HepG2 (cell line): ENCODE results near the gene PLGRKT. TPM values are rescaled to one million over a fixed set of nuclear protein-coding genes. Genes with fewer than 3 reads are reported as not detected.

Experiments
- ATAC-seq: fragments of 200-7000 bp; cut with Tn5 transposase; 3 replicates; pipeline ENCODE4 v1.9.1; 2020; ENCODE audit warnings: mild to moderate bottlenecking, moderate library complexity
- BruUV-seq: library from RNA; stranded (reverse); fragments of 400-500 nt; replicated peaks from 2 replicates; lab custom pipeline; 2021; lab: Mats Ljungman, UMichigan
- CTCF ChIA-PET: fragments of 300-600 bp; formaldehyde crosslinking; extraction: SDS; loops from one replicate; lab custom pipeline; 2021; ENCODE audit warnings: low total read pairs, inconsistent platforms, low intra/inter-chr PET ratio; lab: Yijun Ruan, JAX
- POLR2A ChIA-PET: fragments of 350-600 bp; sonication (Branson Sonifier 250); formaldehyde crosslinking; loops from one replicate; lab custom pipeline; 2020; ENCODE audit warnings: antibody characterized with exemption, inconsistent platforms; lab: Yijun Ruan, JAX
- DNase-seq: peaks from one replicate; pipeline ENCODE4 v3.0.0-alpha.2; 2015; ENCODE audit warnings: low spot score
- FAIRE-seq: peaks from 3 replicates; lab custom pipeline; 2011; peaks lifted over from hg19 to GRCh38; lab: Jason Lieb, UNC
- H2AFZ ChIP-seq: one replicate; pipeline ENCODE4 v1.6.1; 2011; ENCODE audit warnings: low read length, inconsistent platforms
- H3K27ac ChIP-seq: fragments of 300-600 bp; 3 replicates; pipeline ENCODE4 v1.8.0; 2011; ENCODE audit warnings: mixed run types, mild to moderate bottlenecking, mixed read lengths, low read length, inconsistent platforms; ENCODE audit not compliant: insufficient read depth; ENCODE audit errors: extremely low read length
- H3K27me3 ChIP-seq, 2 experiments: fragments of 200-600 bp in 1 of 2; 2 replicates in 1 of 2; 3 replicates in 1 of 2; pipeline versions ENCODE4 v1.6.0 to v1.8.0; 2011; ENCODE audit warnings: low read length in 2 of 2, mild to moderate bottlenecking in 2 of 2, moderate library complexity in 2 of 2, inconsistent platforms in 1 of 2; ENCODE audit not compliant: insufficient read depth in 2 of 2, control insufficient read depth in 1 of 2
- H3K36me3 ChIP-seq, 2 experiments: fragments of 200-600 bp in 1 of 2; replicated peaks in 1 of 2; 2 replicates in 1 of 2; 3 replicates in 1 of 2; pipeline versions ENCODE4 v1.5.1 to v1.8.0; 2011; ENCODE audit warnings: low read length in 2 of 2, inconsistent platforms in 1 of 2; ENCODE audit not compliant: insufficient read depth in 2 of 2, control insufficient read depth in 1 of 2
- H3K4me1 ChIP-seq: 2 replicates; pipeline ENCODE4 v1.5.1; 2012; ENCODE audit warnings: low read length, inconsistent platforms; ENCODE audit not compliant: insufficient read depth
- H3K4me2 ChIP-seq: 2 replicates; pipeline ENCODE4 v1.6.0; 2011; ENCODE audit warnings: low read depth, low read length, inconsistent platforms
- H3K4me3 ChIP-seq, 3 experiments: fragments of 200-600 bp in 1 of 3; sonication (generic), shearing (Covaris generic) in 1 of 3; replicated peaks in 1 of 3; 2 replicates each; pipeline ENCODE4 v1.5.1; 2011 to 2016; ENCODE audit warnings: low read length in 3 of 3, inconsistent platforms in 2 of 3, low read depth in 2 of 3, mild to moderate bottlenecking in 2 of 3, control low read depth in 1 of 3, mixed read lengths in 1 of 3; ENCODE audit not compliant: insufficient read depth in 1 of 3
- H3K79me2 ChIP-seq: one replicate; pipeline ENCODE4 v1.6.1; 2011; ENCODE audit warnings: low read length, inconsistent platforms; ENCODE audit not compliant: insufficient read depth
- H3K9ac ChIP-seq: 2 replicates; pipeline ENCODE4 v1.6.0; 2011; ENCODE audit warnings: mild to moderate bottlenecking, low read depth, low read length, inconsistent platforms; ENCODE audit not compliant: insufficient read depth
- H3K9me3 ChIP-seq: 2 replicates; pipeline ENCODE4 v1.5.1; 2012; ENCODE audit warnings: mild to moderate bottlenecking, low read length
- H4K20me1 ChIP-seq: 2 replicates; pipeline ENCODE4 v1.6.0; 2011; ENCODE audit warnings: inconsistent platforms, mild to moderate bottlenecking, low read length, moderate library complexity; ENCODE audit not compliant: insufficient read depth
- ARID2 ChIP-seq: sonication (generic); formaldehyde crosslinking; IDR thresholded peaks from 2 replicates; pipeline ENCODE4 v1.8.1; 2022; ENCODE audit warnings: mild to moderate bottlenecking, missing genetic modification reagents, borderline replicate concordance
- FOSL2 ChIP-seq: sonication (generic); formaldehyde crosslinking; IDR thresholded peaks from 2 replicates; pipeline ENCODE4 v1.4.0; 2020; ENCODE audit warnings: missing genetic modification reagents
- GZF1 ChIP-seq: sonication (generic); formaldehyde crosslinking; IDR thresholded peaks from 2 replicates; pipeline ENCODE4 v1.5.1; 2020; ENCODE audit warnings: mild to moderate bottlenecking, missing genetic modification reagents
- HDAC2 ChIP-seq: sonication (generic); formaldehyde crosslinking; IDR thresholded peaks from 2 replicates; pipeline ENCODE4 v1.4.0; 2020; ENCODE audit warnings: missing genetic modification reagents
- NKX3-1 ChIP-seq: sonication (generic); formaldehyde crosslinking; IDR thresholded peaks from 2 replicates; pipeline ENCODE4 v1.5.0; 2020; ENCODE audit warnings: missing genetic modification reagents
- PLRG1 ChIP-seq: fragments of 450-650 bp; conservative IDR thresholded peaks from 2 replicates; pipeline ENCODE4 v1.6.1; 2016
- SRSF1 ChIP-seq: fragments of 200-400 bp; formaldehyde crosslinking; optimal IDR thresholded peaks from 2 replicates; pipeline ENCODE3; 2017; ENCODE audit warnings: mild to moderate bottlenecking, low read depth, low read length, moderate library complexity
- ZBTB1 ChIP-seq: sonication (generic); formaldehyde crosslinking; IDR thresholded peaks from 2 replicates; pipeline ENCODE4 v1.4.0; 2020; ENCODE audit warnings: missing genetic modification reagents, borderline replicate concordance
- ZBTB42 ChIP-seq: sonication (generic); formaldehyde crosslinking; IDR thresholded peaks from 2 replicates; pipeline ENCODE4 v1.5.0; 2020; ENCODE audit warnings: mild to moderate bottlenecking, missing genetic modification reagents
- ZNF18 ChIP-seq: sonication (generic); formaldehyde crosslinking; IDR thresholded peaks from 2 replicates; pipeline ENCODE4 v1.8.0; 2022; ENCODE audit warnings: mild to moderate bottlenecking, missing genetic modification reagents; ENCODE audit not compliant: insufficient replicate concordance
- ZNF460 ChIP-seq: sonication (generic); formaldehyde crosslinking; IDR thresholded peaks from 2 replicates; pipeline ENCODE4 v1.5.1; 2020; ENCODE audit warnings: missing genetic modification reagents, mild to moderate bottlenecking, borderline replicate concordance
- ZNF691 ChIP-seq: sonication (generic); formaldehyde crosslinking; IDR thresholded peaks from 2 replicates; pipeline ENCODE4 v1.4.0; 2020; ENCODE audit warnings: missing genetic modification reagents, low read depth, mild to moderate bottlenecking, borderline replicate concordance
- ZNF773 ChIP-seq: sonication (generic); formaldehyde crosslinking; IDR thresholded peaks from 2 replicates; pipeline ENCODE4 v1.4.0; 2020; ENCODE audit warnings: missing genetic modification reagents, borderline replicate concordance
- ZNF850 ChIP-seq: sonication (generic); formaldehyde crosslinking; conservative IDR thresholded peaks from 2 replicates; pipeline ENCODE4 v1.9.0; 2021; ENCODE audit warnings: mild to moderate bottlenecking, missing genetic modification reagents
- WGBS: methylation state at CpG from one replicate; pipeline ENCODE4 v1.1.6; 2017; ENCODE audit warnings: low lambda C conversion rate; 5-methylcytosine and 5-hydroxymethylcytosine counted together
- in situ Hi-C: cut with HindIII; loops from 2 replicates; pipeline ENCODE4 v1.10.0; 2017; ENCODE audit warnings: low pct_unique_long_range_greater_than_20kb; ENCODE audit not compliant: extremely low pct_ligation_motif_present
- intact Hi-C: fragments of 100-400 bp; cut with micrococcal nuclease; formaldehyde crosslinking; loops from one replicate; pipeline ENCODE4 v1.10.0; 2022; ENCODE audit not compliant: unreplicated experiment
- polyA plus RNA-seq, 8 experiments: library from polyadenylated mRNA; depleted of rRNA in 3 of 8; stranded (reverse) in 7 of 8; unstranded in 1 of 8; fragments of >200 nt; fragmentation: Illumina TruSeq in 4 of 8; extraction: Trizol in 4 of 8; gene quantifications; 2 replicates each; pipeline versions ENCODE4 v1.2.1 to v1.2.3, GENCODE V29; 2011 to 2016; ENCODE audit warnings: low read depth in 4 of 8, missing spikeins in 1 of 8, mixed read lengths in 1 of 8; ENCODE audit not compliant: insufficient read depth in 1 of 8
- total RNA-seq, 5 experiments: library from RNA; depleted of rRNA; stranded (reverse); fragments of >200 nt; fragmentation: Illumina TruSeq; extraction: Trizol; gene quantifications; 2 replicates each; pipeline ENCODE4 v1.2.3, GENCODE V29; 2016; ENCODE audit warnings: low read depth in 1 of 5

PLGRKT gene
- total and polyA plus RNA-seq, 2 of the 13 experiments (the other 11 are each of a cell fraction or from before 2014, with no cell fraction given): 5.0 to 15.8 TPM

- BruUV-seq: no TSS peak
- Histone ChIP-seq H3K4me3 (no peak overlapping the region), H3K9ac (no peak overlapping the region), H2AFZ (no peak overlapping the region), H3K9me3 (no peaks in the 10 kb centered on the region), H3K27ac (no peak overlapping the region), H3K4me1 (peaks cover 6% of the 10 kb centered on the region; the same call in 1 of the 2 replicates), H4K20me1 (no peaks in the 10 kb centered on the region), H3K4me2 (no peak overlapping the region), H3K36me3 (no peaks in the 10 kb centered on the region), H3K27me3 (peaks cover 0 to 4% of the 10 kb centered on the region in 2 experiments; a peak in 1 of 5 replicates), H3K79me2 (no peaks in the 10 kb centered on the region)
- intact Hi-C loops: no loop called here
- TF ChIP-seq ZNF18 (no peak), SRSF1 (no peak), ZNF460 (CRISPR knock-in tag) (no peak), ZBTB1 (no peak), ZNF691 (CRISPR knock-in tag) (no peak), HDAC2 (CRISPR knock-in tag) (no peak), ZNF773 (CRISPR knock-in tag) (no peak), GZF1 (CRISPR knock-in tag) (no peak), ZBTB42 (no peak), FOSL2 (CRISPR knock-in tag) (no peak), PLRG1 (no peak), ZNF850 (CRISPR knock-in tag) (no peak), NKX3-1 (CRISPR knock-in tag) (no peak), ARID2 (no peak)
- ChIA-PET CTCF (no interaction called here), POLR2A (no interaction called here)
- FAIRE-seq: no peak
- ATAC-seq: no peak
- in situ Hi-C loops: no loop called here
- no peak for DNase-seq
- WGBS: 32% methylated on average over 2 of the region's 2 CpGs
Measured at GRCh38 chr9:5483306-5483705, 45.6 kb upstream of the PLGRKT start.
